ENCODE data around the gene CYP46A1. TPM values are rescaled to one million over a fixed set of nuclear protein-coding genes. Genes with fewer than 3 reads are reported as not detected.

Gene CYP46A1
- total RNA-seq, 1 experiment from 2014 or later = 0.59 TPM

GRCh38 chr14:99769799-99770198 is 85.7 kb downstream of the CYP46A1 start:
- Mint-ChIP-seq H3K36me3 (ENCODE audit: insufficient read depth in 1 of 3, low read depth in 3 of 3) (peaks cover 0 to 2% (median 0%) of the 10 kb centered on the region in 3 experiments; a peak in 2 of 7 replicates), H3K4me1 (peaks cover 33 to 35% of the 10 kb centered on the region in 2 experiments), H3K27ac (no peak overlapping the region), H3K9me3 (peaks cover 0 to 7% of the 10 kb centered on the region in 2 experiments; a peak in 3 of 5 replicates), H3K4me3 (no peak overlapping the region), H3K27me3 (ENCODE audit: low read depth) (peaks cover 6% of the 10 kb centered on the region)
- Histone ChIP-seq H4K5ac (ENCODE audit: insufficient read length, low read depth, low read length) (no peak overlapping the region), H3T11ph (ENCODE audit: low read length) (no peak overlapping the region), H3K9me3 (ENCODE audit: control insufficient read depth, low read depth, low read length) (no peaks in the 10 kb centered on the region), H2BK12ac (ENCODE audit: insufficient read length, low read depth, low read length) (no peak overlapping the region), H2AFZ (ENCODE audit: low read length) (no peak overlapping the region), H3K9ac (ENCODE audit: extremely low read depth, insufficient read length, low read length) (no peak overlapping the region), H3K56ac (ENCODE audit: insufficient read length, low read depth, low read length) (no peak overlapping the region), H3K27ac (ENCODE audit: insufficient read length, low read depth, low read length) (no peak overlapping the region), H3K4me1 (ENCODE audit: insufficient read depth, low read length) (peaks cover 11% of the 10 kb centered on the region; the same call in 1 of the 2 replicates), H4K20me1 (ENCODE audit: control insufficient read depth, insufficient read depth, insufficient read length) (no peaks in the 10 kb centered on the region), H3K23me2 (ENCODE audit: insufficient read length, low read depth, low read length, poor library complexity, severe bottlenecking) (no peaks in the 10 kb centered on the region), H3K14ac (ENCODE audit: insufficient read depth, low read length) (no peak overlapping the region), H2BK5ac (ENCODE audit: insufficient read length, low read length) (no peak overlapping the region), H4K91ac (ENCODE audit: insufficient read length, low read depth, low read length) (no peak overlapping the region), H2BK15ac (ENCODE audit: low read depth, low read length) (no peak overlapping the region), H3K79me1 (ENCODE audit: insufficient read depth, low read depth, low read length, poor library complexity, severe bottlenecking) (no peaks in the 10 kb centered on the region), H2AK5ac (ENCODE audit: insufficient read length, low read length) (no peak overlapping the region), H3K18ac (ENCODE audit: insufficient read length, low read depth, low read length) (no peak overlapping the region), H2BK20ac (ENCODE audit: low read depth, low read length, poor library complexity, severe bottlenecking) (no peak overlapping the region), H3K27me3 (ENCODE audit: insufficient read depth, low read length) (no peaks in the 10 kb centered on the region; the same call in 1 of the 2 replicates), H3K4me2 (ENCODE audit: insufficient read depth, insufficient read length, low read length) (no peak overlapping the region), H3K4ac (ENCODE audit: low read depth, low read length) (no peak overlapping the region), H3K23ac (ENCODE audit: insufficient read length, low read depth, low read length) (no peak overlapping the region), H4K8ac (replicated peaks; ENCODE audit: insufficient read length, low read depth, low read length) (no peak overlapping the region), H3K79me2 (ENCODE audit: insufficient read depth, low read length) (no peaks in the 10 kb centered on the region), H2BK120ac (ENCODE audit: low read depth, low read length, poor library complexity, severe bottlenecking) (no peak overlapping the region)
- DNase-seq = no peak
- no peak for TF ChIP-seq CTCF (conservative IDR thresholded peaks at IDR 0.05)
- WGBS (ENCODE audit: extremely low coverage, insufficient read length, low lambda C conversion rate) = no CpG with 5 or more reads among the region's 3 CpGs

All from H9 (cell line).